Measurements from ENCODE around the gene HDLBP.

HDLBP gene

GRCh38 chr2:241316825-241317224, 1.4 kb upstream of the HDLBP start:
- TF ChIP-seq, protein P1, sequence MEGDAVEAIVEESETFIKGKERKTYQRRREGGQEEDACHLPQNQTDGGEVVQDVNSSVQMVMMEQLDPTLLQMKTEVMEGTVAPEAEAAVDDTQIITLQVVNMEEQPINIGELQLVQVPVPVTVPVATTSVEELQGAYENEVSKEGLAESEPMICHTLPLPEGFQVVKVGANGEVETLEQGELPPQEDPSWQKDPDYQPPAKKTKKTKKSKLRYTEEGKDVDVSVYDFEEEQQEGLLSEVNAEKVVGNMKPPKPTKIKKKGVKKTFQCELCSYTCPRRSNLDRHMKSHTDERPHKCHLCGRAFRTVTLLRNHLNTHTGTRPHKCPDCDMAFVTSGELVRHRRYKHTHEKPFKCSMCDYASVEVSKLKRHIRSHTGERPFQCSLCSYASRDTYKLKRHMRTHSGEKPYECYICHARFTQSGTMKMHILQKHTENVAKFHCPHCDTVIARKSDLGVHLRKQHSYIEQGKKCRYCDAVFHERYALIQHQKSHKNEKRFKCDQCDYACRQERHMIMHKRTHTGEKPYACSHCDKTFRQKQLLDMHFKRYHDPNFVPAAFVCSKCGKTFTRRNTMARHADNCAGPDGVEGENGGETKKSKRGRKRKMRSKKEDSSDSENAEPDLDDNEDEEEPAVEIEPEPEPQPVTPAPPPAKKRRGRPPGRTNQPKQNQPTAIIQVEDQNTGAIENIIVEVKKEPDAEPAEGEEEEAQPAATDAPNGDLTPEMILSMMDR (IDR thresholded peaks at IDR 0.05; ENCODE audit: low read depth, low read length), result no peak
- no peak for DNase-seq
- H3K4me1 ChIP-seq, result no peaks in the 10 kb centered on the region; the same call in 1 of the 2 replicates
- no peaks in the 10 kb centered on the region for H3K27me3 ChIP-seq
- H3K9me3 ChIP-seq, result no peaks in the 10 kb centered on the region
- peak overlapping the region; percentile 70 for H3K4me3 ChIP-seq (ENCODE audit: low read depth, low read length)
- H3K36me3 ChIP-seq, result no peaks in the 10 kb centered on the region; the same call in 1 of the 2 replicates

DNA sequence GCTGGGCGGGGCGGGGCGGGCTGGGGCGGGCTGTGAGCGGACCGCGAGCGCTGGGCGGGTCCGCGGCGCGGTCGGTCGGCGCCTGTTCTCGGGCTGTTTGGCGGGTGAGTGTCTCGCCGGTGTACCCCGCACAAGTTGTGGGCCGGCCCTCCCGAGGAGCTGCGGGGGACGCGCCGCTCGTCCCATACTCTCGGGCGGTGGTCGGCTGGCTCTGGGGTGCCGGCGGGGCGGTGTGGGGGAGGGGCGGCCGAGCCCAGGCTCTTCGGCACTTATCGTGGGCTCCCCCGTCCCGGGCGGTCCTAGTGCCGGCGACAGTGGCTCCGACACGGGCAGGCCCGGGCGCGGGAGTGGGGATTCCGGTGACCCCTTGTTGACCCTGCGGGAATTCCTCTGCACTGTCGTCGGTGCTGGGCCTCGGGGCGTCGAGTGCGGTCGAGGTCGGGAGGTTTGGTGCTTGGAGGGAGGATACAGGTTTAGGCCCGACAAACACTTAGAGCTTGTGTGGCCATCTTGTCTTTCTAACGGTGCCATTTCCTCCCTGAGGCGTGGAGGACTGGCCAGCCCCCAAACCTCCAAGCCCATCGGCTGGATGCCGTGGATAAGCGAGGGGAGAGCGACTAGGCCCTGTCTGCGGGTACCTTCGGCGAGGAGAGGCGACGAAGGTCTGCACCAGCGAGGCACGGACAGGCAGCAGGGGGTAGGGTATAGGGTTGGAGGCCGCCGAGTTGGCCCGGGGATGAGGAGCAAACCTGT, 583 bp upstream of the HDLBP start, which contains the start of gene SEPTIN2:
Gene SEPTIN2 (plus strand): TSS at position 47 of the 753 bp plus-strand sequence. CDS start 8,308 bp downstream, outside the sequence.
- no peaks in the 10 kb centered on the region; the same call in 1 of the 2 replicates for H3K36me3 ChIP-seq
- no peaks in the 10 kb centered on the region for H3K27me3 ChIP-seq
- no peaks in the 10 kb centered on the region; the same call in 1 of the 2 replicates for H3K4me1 ChIP-seq
- TF ChIP-seq, protein P1 (IDR thresholded peaks at IDR 0.05; ENCODE audit: low read depth, low read length), result no peak
- peak within 1 kb of the TSS; percentile 98 for H3K4me3 ChIP-seq (ENCODE audit: low read depth, low read length)
- no peak for DNase-seq
- H3K9me3 ChIP-seq, result no peaks in the 10 kb centered on the region

DNA sequence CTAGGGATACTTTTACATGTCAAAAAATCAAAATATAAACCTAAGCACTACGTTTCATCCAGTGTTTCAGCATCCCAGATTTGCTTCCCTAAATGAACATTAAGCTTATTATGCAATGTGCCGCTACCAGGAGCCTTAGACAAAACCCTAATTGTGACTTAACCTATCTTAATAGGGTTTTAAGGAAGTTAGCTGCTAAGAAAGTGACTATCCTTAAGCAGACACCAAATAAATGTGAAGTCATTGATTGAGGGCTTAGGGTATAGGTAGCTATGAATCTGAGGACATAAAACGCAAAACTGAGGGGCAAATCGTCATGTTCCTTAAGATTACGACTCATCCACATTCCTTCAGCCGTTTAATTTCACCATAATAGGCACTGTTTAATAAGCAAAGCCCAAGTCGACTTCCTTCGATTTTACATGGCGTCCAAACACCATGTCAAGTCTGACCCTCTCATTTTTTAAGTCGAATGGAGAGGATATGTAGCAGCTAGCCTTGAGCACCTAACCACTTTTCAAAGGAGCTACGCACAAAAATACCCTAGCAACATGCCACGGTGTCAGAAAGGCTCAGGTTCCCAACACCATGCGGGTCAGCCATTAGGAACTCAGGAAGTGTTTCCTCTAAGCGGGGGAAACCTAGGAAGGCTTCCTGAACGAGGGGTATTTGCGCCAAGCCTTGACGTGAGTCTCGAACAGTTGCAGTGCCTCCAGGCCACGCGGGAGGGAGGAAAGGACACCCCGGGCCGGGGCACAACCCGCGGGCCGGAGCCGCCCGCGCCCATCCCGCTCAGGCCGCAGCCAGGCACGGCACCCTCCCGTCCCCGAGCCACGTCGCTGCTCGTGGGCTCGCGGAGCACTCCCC, 1.0 kb downstream of the HDLBP start:
- Histone ChIP-seq H3K4me1 (no peaks in the 10 kb centered on the region), H3K27me3 (no peaks in the 10 kb centered on the region), H3K4me3 (ENCODE audit: low read depth, low read length) (peak overlapping the region; percentile 98), H3K36me3 (no peaks in the 10 kb centered on the region; the same call in 1 of the 2 replicates), H3K9me3 (no peaks in the 10 kb centered on the region)
- TF ChIP-seq, protein P1 (IDR thresholded peaks at IDR 0.05; ENCODE audit: low read depth, low read length), result no peak
- DNase-seq, result no peak

- no peaks in the 10 kb centered on the region for H3K4me1 ChIP-seq
- no peaks in the 10 kb centered on the region for H3K27me3 ChIP-seq
These were observed 1.9 kb downstream of the HDLBP start for GRCh38 chr2:241313543-241314095.

DNA sequence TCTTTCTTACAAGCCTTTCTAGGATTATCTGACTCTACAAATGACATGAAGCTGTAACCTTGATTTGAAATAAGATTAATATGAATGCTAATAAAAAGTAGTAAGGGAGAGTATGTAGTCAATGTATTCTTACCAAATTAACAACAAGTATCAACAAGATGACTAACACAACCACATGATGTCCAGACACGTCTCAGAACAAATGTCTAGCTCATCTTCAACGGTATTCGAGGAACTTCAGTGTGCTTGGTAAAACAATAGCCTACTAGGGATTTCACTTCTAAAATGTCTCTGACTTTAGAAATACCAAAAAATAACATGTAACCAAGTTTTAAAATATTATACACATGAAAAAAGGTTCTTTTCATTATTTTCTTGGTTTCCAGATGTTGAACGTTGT, 3.4 kb downstream of the HDLBP start:
- DNase-seq, result no peak
- Histone ChIP-seq H3K4me3 (ENCODE audit: low read depth, low read length) (no peak overlapping the region), H3K36me3 (peaks cover 2% of the 10 kb centered on the region; the same call in 1 of the 2 replicates), H3K4me1 (no peaks in the 10 kb centered on the region), H3K27me3 (no peaks in the 10 kb centered on the region), H3K9me3 (no peaks in the 10 kb centered on the region)
- TF ChIP-seq, protein P1 (IDR thresholded peaks at IDR 0.05; ENCODE audit: low read depth, low read length), result no peak

More at GRCh38 chr2:241313543-241314095, 1.9 kb downstream of the HDLBP start:
- Histone ChIP-seq H3K4me3 (ENCODE audit: low read depth, low read length) (peak overlapping the region; percentile 98), H3K9me3 (no peaks in the 10 kb centered on the region), H3K36me3 (no peaks in the 10 kb centered on the region)
- TF ChIP-seq, protein P1 (IDR thresholded peaks at IDR 0.05; ENCODE audit: low read depth, low read length), result no peak
- no peak for DNase-seq
